ENCODE data around the gene CETP. TPM values are rescaled to one million over a fixed set of nuclear protein-coding genes. Genes with fewer than 3 reads are reported as not detected.
A peak's percentile ranks its signal among the peaks of the same experiment; 100 is the strongest.

CETP gene
- total and polyA plus RNA-seq, 2 of the 13 experiments (the other 11 are each of a cell fraction or from before 2014, with no cell fraction given): 0.31 to 9.8 TPM

GRCh38 chr16:56964243-56965148 is 2.7 kb downstream of the CETP start (continued):
- TF ChIP-seq HNF1A (IDR thresholded peaks at IDR 0.05; ENCODE audit: low read depth) (no peak), HNF1A (CRISPR knock-in tag; IDR thresholded peaks at IDR 0.05; ENCODE audit: borderline replicate concordance) (peak; percentile 56), ZNF280B (CRISPR knock-in tag; IDR thresholded peaks at IDR 0.05; ENCODE audit: borderline replicate concordance) (peak; percentile 49), KDM5A (IDR thresholded peaks at IDR 0.05; ENCODE audit: borderline replicate concordance, low read length) (no peak), SRF (IDR thresholded peaks at IDR 0.05; ENCODE audit: low read depth, low read length) (no peak), SIX1 (CRISPR knock-in tag; IDR thresholded peaks at IDR 0.05; ENCODE audit: borderline replicate concordance) (no peak; the same call in 1 of the 2 replicates), ZBTB33 (CRISPR knock-in tag; IDR thresholded peaks at IDR 0.05) (peak; percentile 98), ZNF124 (CRISPR knock-in tag; IDR thresholded peaks at IDR 0.05) (peak; percentile 64), GZF1 (CRISPR knock-in tag; IDR thresholded peaks at IDR 0.05) (no peak), HOMEZ (CRISPR knock-in tag; IDR thresholded peaks at IDR 0.05; ENCODE audit: low read depth) (no peak; the same call in 1 of the 2 replicates), SP1 (IDR thresholded peaks at IDR 0.05) (no peak), SP1 (CRISPR knock-in tag; IDR thresholded peaks at IDR 0.05) (peak; percentile 83; the same call in 1 of the 2 replicates), KLF6 (CRISPR knock-in tag; IDR thresholded peaks at IDR 0.05) (0 out of 2 replicates have a peak, but pooled peaks have one; percentile 25), ZNF556 (CRISPR knock-in tag; IDR thresholded peaks at IDR 0.05; ENCODE audit: borderline replicate concordance) (peak; percentile 47; the same call in 1 of the 2 replicates), KDM2A (CRISPR knock-in tag; IDR thresholded peaks at IDR 0.05; ENCODE audit: borderline replicate concordance, low read depth) (peak; percentile 77; the same call in 1 of the 2 replicates), ATM (IDR thresholded peaks at IDR 0.05; ENCODE audit: borderline replicate concordance) (no peak), ZNF512 (CRISPR knock-in tag; IDR thresholded peaks at IDR 0.05) (no peak), MTF2 (CRISPR knock-in tag; IDR thresholded peaks at IDR 0.05; ENCODE audit: borderline replicate concordance) (no peak)
